ENCODE data around the gene GALNT12.

The GALNT12 gene

GRCh38 chr9:98883276-98883675, 75.8 kb downstream of the GALNT12 start:
- no peak overlapping the region for H3K4me2 ChIP-seq
- H3K9ac ChIP-seq, result no peak overlapping the region
- no peak for TF ChIP-seq CTCF (conservative IDR thresholded peaks at IDR 0.05; ENCODE audit: low read depth, low read length)

DNA sequence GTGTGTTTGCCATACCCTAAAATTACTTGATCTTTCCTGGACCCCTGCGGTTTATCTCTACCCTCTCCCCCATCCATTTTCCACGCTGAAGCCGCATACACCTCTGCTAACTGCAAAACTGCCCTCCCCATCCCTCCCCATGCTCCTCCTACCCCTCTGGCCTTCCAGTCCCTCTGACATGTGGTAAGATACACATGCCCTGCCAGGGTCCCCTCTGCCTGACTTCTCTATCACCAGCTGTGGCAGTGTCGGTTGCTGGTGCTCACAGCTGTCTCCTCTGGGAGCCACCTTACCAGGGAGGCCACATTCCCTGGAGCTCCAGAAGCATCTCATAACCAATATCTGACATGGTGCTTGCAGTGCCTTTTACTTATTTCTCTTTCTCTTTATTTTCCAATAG, 77.4 kb downstream of the GALNT12 start:
- no peaks in the 10 kb centered on the region for H3K79me2 ChIP-seq (ENCODE audit: insufficient read depth, low read depth)
- no peak overlapping the region for H3K9ac ChIP-seq
- H3K27me3 ChIP-seq (ENCODE audit: insufficient read depth, low read depth), result no peaks in the 10 kb centered on the region
- TF ChIP-seq CTCF (conservative IDR thresholded peaks at IDR 0.05; ENCODE audit: low read depth, low read length), result no peak
- H3K4me3 ChIP-seq (IDR thresholded peaks at IDR 0.05; ENCODE audit: insufficient read depth, low read depth, low read length), result no peak overlapping the region
- H4K20me1 ChIP-seq (ENCODE audit: insufficient read depth), result no peaks in the 10 kb centered on the region
- peaks cover 9% of the 10 kb centered on the region for H3K4me1 ChIP-seq (ENCODE audit: low read depth, poor library complexity, severe bottlenecking)
- no peak overlapping the region for H3K27ac ChIP-seq
- no peaks in the 10 kb centered on the region for H3K36me3 ChIP-seq (ENCODE audit: insufficient read depth)
- no peak overlapping the region for H3K4me2 ChIP-seq
- no peak overlapping the region for H2AFZ ChIP-seq (ENCODE audit: low read depth)

More at GRCh38 chr9:98883276-98883675, 75.8 kb downstream of the GALNT12 start:
- Histone ChIP-seq H3K27ac (no peak overlapping the region), H2AFZ (ENCODE audit: low read depth) (no peak overlapping the region), H3K79me2 (ENCODE audit: insufficient read depth, low read depth) (no peaks in the 10 kb centered on the region), H3K4me3 (IDR thresholded peaks at IDR 0.05; ENCODE audit: insufficient read depth, low read depth, low read length) (no peak overlapping the region), H3K36me3 (ENCODE audit: insufficient read depth) (no peaks in the 10 kb centered on the region), H4K20me1 (ENCODE audit: insufficient read depth) (no peaks in the 10 kb centered on the region), H3K27me3 (ENCODE audit: insufficient read depth, low read depth) (no peaks in the 10 kb centered on the region), H3K4me1 (ENCODE audit: low read depth, poor library complexity, severe bottlenecking) (no peaks in the 10 kb centered on the region)

DNA sequence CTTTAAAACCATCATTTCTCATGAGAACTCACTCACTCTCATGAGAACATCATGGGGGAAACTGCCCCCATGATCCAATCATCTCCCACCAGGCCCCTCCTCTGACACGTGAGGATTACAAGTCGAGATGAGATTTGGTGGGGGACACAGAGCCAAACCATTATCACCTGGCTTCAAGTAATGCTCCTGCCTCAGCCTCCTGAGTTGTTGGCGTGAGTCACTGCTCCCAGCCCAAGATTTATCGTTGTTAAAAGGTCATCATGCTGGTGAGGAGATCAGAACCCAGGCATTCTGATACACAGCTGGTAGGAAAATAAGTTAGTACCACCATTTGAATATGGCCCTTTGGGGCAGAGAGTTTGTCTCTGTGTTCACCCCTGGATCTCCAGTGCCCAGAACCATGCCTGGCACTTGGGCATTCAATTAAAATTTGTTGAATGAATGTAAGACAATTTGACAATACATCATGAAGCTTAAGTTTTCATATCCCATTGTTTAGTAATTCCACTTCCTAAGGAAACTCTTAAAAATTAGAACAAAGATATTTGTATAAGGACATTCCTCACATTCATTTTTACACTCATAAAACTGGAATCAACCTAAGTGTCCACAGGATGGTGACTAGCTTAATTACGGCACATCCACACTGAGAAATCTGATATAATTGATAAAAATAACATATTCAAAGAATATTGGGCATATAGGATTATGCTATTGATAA, 78.3 kb downstream of the GALNT12 start:
- no peak for TF ChIP-seq CTCF (conservative IDR thresholded peaks at IDR 0.05; ENCODE audit: low read depth, low read length)
- Histone ChIP-seq H3K4me1 (ENCODE audit: low read depth, poor library complexity, severe bottlenecking) (peaks cover 17% of the 10 kb centered on the region), H3K9ac (no peak overlapping the region), H4K20me1 (ENCODE audit: insufficient read depth) (no peaks in the 10 kb centered on the region), H3K27me3 (ENCODE audit: insufficient read depth, low read depth) (no peaks in the 10 kb centered on the region), H3K36me3 (ENCODE audit: insufficient read depth) (no peaks in the 10 kb centered on the region), H3K4me3 (IDR thresholded peaks at IDR 0.05; ENCODE audit: insufficient read depth, low read depth, low read length) (no peak overlapping the region), H2AFZ (ENCODE audit: low read depth) (no peak overlapping the region), H3K27ac (no peak overlapping the region), H3K4me2 (no peak overlapping the region), H3K79me2 (ENCODE audit: insufficient read depth, low read depth) (no peaks in the 10 kb centered on the region)

- H3K9ac ChIP-seq, result no peak overlapping the region
- no peak for TF ChIP-seq CTCF (conservative IDR thresholded peaks at IDR 0.05; ENCODE audit: low read depth, low read length)
- H4K20me1 ChIP-seq (ENCODE audit: insufficient read depth), result no peaks in the 10 kb centered on the region
- H3K4me1 ChIP-seq (ENCODE audit: low read depth, poor library complexity, severe bottlenecking), result peaks cover 18% of the 10 kb centered on the region
- H3K36me3 ChIP-seq (ENCODE audit: insufficient read depth), result no peaks in the 10 kb centered on the region
- no peak overlapping the region for H3K4me3 ChIP-seq (IDR thresholded peaks at IDR 0.05; ENCODE audit: insufficient read depth, low read depth, low read length)
- H2AFZ ChIP-seq (ENCODE audit: low read depth), result no peak overlapping the region
- no peaks in the 10 kb centered on the region for H3K79me2 ChIP-seq (ENCODE audit: insufficient read depth, low read depth)
- no peak overlapping the region for H3K27ac ChIP-seq
- no peak overlapping the region for H3K4me2 ChIP-seq
- no peaks in the 10 kb centered on the region for H3K27me3 ChIP-seq (ENCODE audit: insufficient read depth, low read depth)
These were observed 79.3 kb downstream of the GALNT12 start for GRCh38 chr9:98886691-98887229.

Data from KMS-11 (cell line).